H1 (cell line): ENCODE data around the gene SHISA7. TPM values are rescaled to one million over a fixed set of nuclear protein-coding genes. Genes with fewer than 3 reads are reported as not detected.

Source experiments
- CTCF ChIP-seq, 3 experiments: IDR thresholded peaks; 1 replicate in 2 of 3; 2 replicates in 1 of 3; pipeline versions ENCODE4 v1.5.1 to v1.6.1; 2011; ENCODE audit warnings: low read length in 3 of 3, mild to moderate bottlenecking in 3 of 3, inconsistent platforms in 2 of 3, low read depth in 1 of 3, moderate library complexity in 1 of 3; ENCODE audit not compliant: insufficient read depth in 1 of 3; ENCODE audit errors: control extremely low read depth in 1 of 3
- E2F6 ChIP-seq: IDR thresholded peaks from 2 replicates; pipeline ENCODE4 v1.6.1; 2012; ENCODE audit warnings: inconsistent platforms
- JUND ChIP-seq: IDR thresholded peaks from 2 replicates; pipeline ENCODE4 v1.6.1; 2011; ENCODE audit warnings: mild to moderate bottlenecking, improper control_type of control experiment, low read length
- RFX5 ChIP-seq: IDR thresholded peaks from 2 replicates; pipeline ENCODE4 v1.6.1; 2011; ENCODE audit warnings: low read depth, low read length, improper control_type of control experiment, borderline replicate concordance
- SIRT6 ChIP-seq: IDR thresholded peaks from one replicate; pipeline ENCODE4 v1.7.1; 2012; ENCODE audit warnings: low read length, inconsistent platforms
- SUZ12 ChIP-seq: fragments of 200-600 bp; sonication (generic); IDR thresholded peaks from 2 replicates; pipeline ENCODE4 v1.6.1; 2012; ENCODE audit warnings: mild to moderate bottlenecking, inconsistent platforms, low read length, moderate library complexity, mixed read lengths
- polyA plus RNA-seq, 7 experiments: library from polyadenylated mRNA; depleted of rRNA in 3 of 7; stranded (reverse) in 5 of 7; unstranded in 2 of 7; fragments of >200 nt in 5 of 7; fragments of 200-250 nt in 2 of 7; gene quantifications; 1 replicate in 5 of 7; 2 replicates in 1 of 7; 4 replicates in 1 of 7; pipeline versions ENCODE4 v1.2.1 to v1.2.3, GENCODE V29; 2011 to 2013; ENCODE audit warnings: missing spikeins in 2 of 7, mixed read lengths in 2 of 7
- total RNA-seq: library from RNA; stranded (reverse); fragmentation: NEBNext Ultra II Directional; extraction: Animal tissue kit (Norgen Biotek cat#: 25700); gene quantifications from 2 replicates; pipeline ENCODE4 v1.2.1, GENCODE V29; 2021

Gene SHISA7
- total and polyA plus RNA-seq, 2 of the 8 experiments (the other 6 are each of a cell fraction or from before 2014, with no cell fraction given), result 0.76 to 1.0 TPM

GRCh38 chr19:55487924-55488687 is 45.0 kb upstream of the SHISA7 start, which contains the start of gene SSC5D (continued):
- TF ChIP-seq SUZ12, result no peak
- no peak for TF ChIP-seq SIRT6
- no peak for TF ChIP-seq RFX5
- no peak for TF ChIP-seq JUND
- TF ChIP-seq E2F6, result no peak
- TF ChIP-seq CTCF (IDR thresholded peaks at IDR 0.05; ENCODE audit: control extremely low read depth in 1 of 3, insufficient read depth in 1 of 3, low read depth in 1 of 3, low read length in 3 of 3), result no peak
